HG02840 (cell line): ENCODE data around the gene SLC39A11.

Experiments
- ATAC-seq: cut with Tn5 transposase; IDR thresholded peaks from one replicate; pipeline ENCODE4 v1.9.1; 2021; ENCODE audit warnings: mild to moderate bottlenecking, moderate library complexity, moderate number of reproducible peaks; ENCODE audit not compliant: unreplicated experiment, low FRiP score

SLC39A11 gene

DNA sequence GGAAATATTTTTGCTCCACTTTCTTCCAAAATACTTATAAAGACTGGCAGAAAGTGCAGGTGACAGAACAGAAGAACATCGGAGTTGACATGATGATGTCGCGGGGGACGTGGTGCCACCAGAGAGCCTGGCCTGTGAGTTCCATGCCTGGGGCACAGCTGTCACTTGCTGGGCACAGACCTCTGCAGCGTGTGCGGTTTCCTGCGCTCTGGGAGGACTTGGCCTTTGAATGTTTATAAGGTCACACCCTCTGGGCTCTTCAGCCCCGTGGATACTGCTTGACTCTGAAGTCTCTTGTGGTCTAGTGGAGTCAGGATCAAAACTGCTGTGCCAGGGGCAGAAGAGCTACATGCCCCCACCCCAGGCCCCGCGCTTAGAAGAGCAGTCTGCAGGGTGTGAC, 357.9 kb downstream of the SLC39A11 start:
- ATAC-seq, result no peak

DNA sequence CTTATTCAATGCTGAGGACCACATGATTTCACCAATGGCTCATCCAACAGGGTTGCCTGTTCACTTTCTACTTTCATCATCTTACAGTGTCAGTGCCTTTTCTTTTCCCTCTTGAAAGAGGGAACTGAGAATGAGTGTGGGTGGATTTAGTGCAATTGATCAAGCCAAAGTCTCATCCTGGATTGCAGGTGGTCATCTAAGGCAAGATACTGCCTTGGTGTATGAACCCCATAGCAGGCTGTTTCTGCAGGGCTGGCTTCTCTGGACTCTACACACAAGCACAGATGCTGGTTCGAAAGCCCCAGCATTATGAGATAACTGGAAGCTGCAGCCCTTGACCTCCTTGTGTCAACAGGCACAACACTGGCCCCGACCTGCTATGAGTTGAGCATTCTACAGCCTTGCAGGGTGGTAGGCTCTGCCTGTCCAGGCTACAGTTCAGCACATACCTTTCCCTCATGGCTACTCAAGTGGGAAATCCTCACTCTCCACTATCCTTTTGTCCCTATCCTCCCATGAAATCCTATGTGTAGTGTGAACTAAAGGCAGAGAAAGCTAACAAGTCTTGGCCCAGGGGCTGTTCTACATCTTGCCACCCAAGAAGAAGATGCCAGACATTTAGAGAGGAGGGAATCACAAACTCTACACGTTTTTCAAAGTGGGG, 358.7 kb downstream of the SLC39A11 start:
- ATAC-seq, result no peak

DNA sequence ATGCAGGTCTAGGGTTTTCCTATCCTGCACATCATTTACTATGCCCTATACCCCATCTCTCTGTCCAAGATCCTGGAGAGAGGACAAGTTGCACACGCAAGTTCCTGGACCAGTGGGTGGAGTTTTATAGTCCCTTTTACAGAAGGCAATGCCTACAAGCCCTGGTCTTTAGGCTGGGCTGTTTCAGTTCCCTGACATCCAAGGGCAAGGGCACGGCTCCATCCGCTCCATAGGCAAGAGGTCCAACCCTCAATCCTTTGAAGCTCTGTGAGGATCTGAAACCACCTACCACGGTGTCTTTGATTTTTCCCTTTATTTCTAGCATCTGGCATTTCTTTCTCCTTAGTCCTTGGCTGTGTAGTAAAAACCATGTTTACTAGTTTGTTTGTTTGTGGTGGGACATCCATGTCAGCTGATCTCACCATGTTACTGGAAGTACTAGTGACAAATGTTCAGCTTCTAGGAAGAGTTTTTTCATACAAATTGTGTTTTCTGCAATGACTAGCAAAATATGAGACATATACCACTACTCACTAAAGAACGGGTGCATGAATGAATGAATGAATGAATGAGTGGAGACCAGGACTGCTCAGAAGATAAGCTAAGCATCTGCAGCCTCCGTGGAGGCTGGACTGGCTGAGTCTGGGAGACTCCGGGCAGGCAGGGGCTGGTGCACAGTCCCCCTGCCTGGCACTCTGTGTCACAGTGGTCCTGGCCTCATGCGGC, 359.4 kb downstream of the SLC39A11 start:
- ATAC-seq, result no peak

DNA sequence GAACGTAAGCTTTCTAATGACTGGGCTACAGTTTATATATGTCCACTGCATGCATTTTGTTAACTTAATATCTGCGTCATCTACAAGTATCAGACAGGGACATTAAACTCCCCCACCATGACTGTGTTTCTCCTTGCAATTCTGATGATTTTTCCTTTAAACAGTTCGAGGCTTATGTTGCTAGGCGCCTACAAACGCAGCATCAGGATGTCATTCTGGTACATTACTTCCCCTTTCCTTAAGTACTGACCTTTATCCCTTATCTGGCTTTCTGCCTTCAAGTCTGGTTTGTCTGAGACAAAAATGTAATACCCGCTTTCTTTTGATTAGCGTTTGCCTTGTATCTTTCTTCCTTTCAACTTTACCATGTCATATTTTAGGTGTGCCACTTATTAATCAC, 362.4 kb downstream of the SLC39A11 start:
- ATAC-seq, result no peak

DNA sequence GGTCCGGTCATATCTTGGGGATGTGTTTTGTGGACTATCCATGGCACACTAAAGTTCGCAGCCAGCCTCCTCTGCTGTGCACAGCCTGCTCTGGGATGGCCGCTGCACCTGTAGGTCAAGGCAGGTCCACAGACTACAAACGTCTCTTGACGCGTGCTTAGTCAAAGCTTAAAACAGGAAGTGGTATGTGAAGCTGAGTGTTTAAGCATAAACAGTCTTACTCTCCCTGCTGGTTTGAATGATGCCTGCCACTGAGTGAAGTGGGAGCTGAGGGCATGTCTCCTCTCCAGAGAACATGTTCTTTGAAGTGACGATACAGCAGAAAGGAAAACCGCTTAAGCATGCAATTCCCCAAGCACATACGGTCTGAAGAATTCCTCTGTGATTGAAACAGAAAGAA, 365.6 kb downstream of the SLC39A11 start:
- ATAC-seq, result peak; percentile 89

DNA sequence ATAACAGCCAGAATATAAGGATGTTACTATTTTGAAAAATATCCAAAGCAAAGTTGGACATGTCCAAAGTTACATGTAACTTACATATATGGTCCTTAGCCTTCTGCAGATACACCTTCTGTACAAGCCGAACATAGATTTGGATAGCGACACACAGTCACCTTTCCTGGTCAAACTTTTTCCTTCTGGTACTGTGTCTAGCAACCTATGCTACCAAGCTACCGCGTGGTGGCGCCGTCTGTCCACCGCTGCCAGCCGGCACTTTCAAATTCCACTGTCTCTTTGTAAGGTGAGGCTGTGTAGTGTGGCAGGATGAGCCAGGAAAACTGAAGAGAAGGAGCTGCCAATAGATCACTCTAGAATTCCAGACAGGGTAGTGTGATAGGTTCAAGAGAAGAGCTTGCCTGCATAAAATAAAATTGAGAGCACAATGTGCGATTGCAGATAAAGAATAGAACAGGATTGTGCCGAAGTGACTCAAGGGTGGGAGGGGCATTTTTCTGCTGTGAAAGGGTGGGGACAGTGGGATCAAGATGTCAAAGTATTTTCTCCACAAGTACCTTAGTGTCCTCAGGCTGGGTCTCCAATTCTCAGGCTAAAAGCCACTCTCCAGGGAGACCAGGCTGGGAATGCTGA, 366.9 kb downstream of the SLC39A11 start:
- no peak for ATAC-seq

DNA sequence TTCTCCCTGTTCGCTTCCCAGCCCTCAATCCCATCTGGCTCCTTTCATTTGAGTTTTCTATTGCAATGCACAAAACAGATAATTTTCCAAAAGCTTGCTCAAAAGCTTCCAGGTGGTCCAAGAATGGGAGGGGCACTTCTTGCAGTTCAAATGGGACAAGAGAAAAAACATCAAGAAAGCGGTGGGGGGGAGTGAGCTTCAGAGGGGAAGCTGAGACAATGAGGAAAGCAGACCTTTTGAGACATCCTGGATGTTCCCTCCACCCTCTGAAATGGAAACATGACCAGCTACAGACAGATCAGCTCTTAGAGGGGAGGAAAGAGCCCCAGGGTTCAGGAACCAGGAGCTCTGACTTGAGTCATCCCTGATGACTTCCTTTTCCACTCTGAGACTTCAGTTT, 368.2 kb downstream of the SLC39A11 start:
- ATAC-seq, result no peak

DNA sequence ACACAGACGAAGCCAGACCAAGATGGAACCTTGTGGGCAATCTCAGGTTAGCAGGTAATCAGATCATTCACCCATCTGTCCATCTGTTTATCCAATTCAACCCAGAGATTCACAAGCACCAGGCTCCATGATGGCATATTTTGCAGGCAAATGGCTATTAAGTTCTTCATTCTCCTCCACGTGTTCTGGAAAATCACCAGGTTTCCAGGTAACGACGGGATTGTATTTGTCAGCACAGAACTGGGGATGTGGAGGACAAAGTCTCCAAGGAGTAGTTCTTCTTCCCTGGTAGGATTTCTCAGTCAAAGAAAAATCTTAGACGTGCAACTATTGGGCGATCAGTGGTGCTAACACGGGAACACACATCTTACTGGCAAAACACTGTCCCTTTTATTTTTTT, 368.8 kb downstream of the SLC39A11 start:
- no peak for ATAC-seq

DNA sequence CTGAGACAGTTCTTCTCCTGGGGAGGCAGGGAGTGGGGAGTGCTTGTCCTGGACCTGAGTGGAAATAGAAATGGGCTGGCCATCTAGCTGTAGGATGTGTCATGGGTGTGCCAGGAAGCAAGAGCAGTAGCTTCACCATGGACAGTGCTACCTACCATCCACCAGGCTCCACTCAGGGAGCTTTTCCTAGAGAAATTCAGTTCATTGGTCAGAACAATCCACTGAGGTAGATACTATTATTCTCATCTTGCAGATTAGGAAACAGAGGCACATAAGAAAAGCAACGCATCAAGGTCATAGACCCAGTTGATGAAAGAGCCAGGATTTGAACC, 372.0 kb downstream of the SLC39A11 start:
- no peak for ATAC-seq

DNA sequence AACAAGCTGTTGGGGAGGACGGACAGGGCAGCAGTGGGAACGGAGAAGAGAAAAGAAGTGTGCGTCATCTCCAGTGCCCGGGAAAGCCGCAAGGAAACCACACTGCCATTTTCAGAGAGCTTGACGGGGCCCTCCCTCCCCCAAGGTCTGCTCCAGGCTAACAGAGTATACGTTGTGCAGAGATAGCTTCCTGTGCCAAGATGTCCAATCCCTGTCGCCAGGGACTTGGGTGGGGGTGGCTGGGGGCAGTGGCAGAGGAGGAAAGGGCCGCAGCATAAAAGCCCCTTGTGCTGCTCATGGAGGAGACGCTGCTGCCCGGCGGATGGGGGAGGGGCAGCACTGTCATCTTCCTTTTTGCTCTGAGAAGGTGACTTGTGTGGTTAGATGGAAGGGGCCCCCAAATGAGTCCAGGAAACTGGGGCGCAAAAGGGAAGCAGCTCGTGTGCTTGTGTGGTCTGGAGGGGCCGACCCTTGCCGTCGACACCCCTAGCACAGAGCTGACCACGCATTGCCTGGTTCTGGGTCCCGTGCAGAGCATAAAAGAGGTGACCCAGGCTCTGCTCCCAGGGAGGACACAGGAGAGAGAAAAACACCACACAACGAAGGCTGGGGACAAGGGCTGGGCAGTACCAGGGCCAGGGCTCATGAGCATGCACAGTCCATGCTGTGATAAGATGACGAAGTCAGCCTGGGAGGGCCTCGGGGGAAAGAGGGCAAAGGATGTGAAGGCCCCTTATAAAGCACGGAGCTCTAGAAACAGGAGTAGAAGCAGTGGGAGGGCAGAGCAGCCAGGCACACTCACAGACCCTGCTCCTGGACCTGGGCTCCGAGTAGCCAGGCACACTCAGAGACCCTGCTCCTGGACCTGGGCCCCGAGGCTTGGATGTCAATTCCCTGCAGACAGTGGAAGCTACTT, 372.7 kb downstream of the SLC39A11 start:
- no peak for ATAC-seq

DNA sequence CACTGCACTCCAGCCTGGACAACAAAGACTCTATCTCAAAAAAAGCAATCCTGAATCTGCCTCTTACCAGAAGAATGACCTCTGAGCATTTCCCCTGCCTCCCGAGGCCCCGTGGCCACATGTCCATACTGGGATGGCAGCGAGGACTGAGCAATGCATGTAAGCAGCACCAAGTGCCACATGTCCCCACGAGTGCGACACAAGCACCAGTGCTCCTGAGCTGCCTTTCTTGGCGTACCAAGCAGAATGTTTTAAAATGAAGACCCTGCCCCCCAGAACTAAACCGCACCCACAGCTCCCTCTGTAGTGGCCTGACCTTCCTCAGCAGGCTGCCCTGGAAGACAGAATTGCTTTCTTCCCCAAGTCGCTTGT, 373.3 kb downstream of the SLC39A11 start:
- no peak for ATAC-seq

DNA sequence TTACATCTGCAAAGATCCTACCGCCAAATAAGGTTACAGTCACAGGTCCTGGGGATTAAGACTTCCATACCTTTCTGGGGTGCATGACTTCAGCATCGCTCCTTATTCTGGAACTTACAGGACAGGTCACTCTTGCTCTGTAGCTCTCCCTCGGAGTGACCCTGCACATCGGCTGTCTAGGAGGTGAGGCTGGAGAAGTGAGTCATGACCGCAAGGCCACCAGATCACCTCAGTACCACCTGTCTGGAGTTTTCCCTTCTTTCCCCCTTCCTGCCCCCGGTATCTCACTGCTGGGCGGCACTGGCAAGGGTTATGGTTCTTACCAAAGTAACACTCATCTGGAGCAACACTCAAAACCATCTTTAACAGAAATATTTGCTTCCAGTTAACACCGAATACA, 374.8 kb downstream of the SLC39A11 start:
- no peak for ATAC-seq

DNA sequence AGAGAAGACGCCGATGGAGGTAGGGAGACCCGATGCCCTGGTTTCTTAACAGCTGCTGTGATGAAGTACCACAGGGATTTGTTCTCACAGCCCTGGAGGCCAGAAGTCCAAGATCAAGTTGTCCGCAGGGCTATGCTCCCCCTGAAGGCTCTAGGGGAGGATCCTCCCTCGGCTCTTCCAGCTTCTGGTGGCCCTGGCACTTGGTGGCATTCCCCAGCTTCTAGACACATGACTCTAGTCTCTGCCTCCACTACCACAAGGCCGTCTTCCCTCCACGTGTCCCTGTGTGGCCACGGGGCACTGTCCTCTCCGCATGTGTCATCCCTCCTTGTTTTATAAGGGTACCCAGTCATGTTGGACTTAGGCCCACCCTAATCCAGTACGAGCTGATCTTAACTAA, 375.2 kb downstream of the SLC39A11 start:
- no peak for ATAC-seq

DNA sequence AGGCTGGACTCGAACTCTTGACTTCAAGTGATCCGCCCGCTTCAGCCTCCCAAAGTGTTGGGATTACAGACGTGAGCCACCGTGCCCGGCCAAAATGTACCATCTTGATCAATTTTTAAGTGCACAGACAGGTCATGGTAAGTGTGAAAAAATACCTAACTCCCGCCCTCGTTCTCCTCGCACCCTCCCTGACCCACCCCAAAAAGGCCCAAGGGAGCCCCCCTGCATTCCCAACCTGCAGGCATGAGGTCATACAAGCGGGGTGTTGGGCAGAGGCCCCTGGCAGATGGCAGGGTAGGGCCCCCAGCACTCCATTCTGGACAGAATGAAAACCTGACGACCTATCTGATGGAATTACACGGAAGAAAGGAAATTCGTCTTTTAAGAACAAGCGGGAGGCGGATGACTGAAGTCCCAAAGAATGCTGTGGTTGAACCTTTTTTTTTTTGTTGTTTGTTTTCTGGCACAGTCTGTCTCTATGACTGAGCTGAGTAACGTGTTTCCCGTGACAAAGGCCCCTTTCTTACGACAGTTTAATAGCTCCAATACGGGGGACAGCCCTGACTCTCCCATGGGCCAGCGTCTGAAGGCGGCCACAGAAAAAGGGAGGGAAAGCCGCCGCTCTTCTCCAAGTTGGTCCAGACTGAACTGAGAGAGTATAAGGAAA, 376.4 kb downstream of the SLC39A11 start:
- ATAC-seq, result no peak

DNA sequence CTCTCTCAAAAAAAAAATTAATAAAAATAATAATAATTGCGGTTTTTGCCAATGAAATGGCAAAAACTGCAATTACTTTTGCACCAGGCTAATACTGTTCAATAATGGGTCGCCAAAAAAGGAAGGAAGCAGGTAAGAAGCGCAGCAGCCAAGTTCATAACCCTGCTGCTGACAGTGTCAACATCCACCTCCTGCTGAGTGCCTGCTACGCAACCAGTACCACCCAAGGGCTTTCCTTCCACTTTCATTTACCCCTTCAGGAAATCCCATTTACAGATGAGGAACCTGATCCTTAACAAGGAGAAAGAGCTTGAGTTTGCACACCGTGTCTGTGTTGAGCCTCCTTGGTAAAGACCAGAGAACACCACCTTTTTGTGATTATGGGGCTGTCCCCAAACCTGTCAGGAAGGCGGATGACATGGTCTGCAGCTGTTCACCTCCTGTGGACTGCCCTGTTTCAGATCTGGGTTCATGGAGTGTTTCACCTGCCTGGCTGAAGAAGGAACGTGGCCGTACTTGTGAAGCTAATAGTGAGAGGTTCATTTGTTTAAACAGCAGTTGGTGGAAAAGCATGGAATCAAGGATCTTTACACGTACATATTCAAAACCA, 378.0 kb downstream of the SLC39A11 start:
- no peak for ATAC-seq

DNA sequence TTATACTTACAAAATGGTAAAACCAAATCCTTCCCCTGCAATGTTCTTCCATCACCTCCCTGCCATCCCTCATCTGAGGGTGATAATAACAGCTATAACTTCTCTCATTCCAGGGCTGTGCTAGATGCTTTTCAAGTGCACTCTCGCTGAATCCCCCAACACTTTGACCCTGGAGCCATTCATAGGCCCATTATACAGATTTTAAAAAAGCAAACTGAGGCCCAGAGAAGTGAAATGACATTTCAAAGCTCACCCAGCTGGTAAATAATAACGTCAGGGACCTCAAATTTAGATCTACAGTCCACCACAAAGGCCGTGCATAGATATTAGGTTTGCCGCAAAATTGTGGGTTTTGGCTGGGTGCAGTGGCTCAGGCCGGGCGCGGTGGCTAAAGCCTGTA, 378.8 kb downstream of the SLC39A11 start:
- no peak for ATAC-seq

DNA sequence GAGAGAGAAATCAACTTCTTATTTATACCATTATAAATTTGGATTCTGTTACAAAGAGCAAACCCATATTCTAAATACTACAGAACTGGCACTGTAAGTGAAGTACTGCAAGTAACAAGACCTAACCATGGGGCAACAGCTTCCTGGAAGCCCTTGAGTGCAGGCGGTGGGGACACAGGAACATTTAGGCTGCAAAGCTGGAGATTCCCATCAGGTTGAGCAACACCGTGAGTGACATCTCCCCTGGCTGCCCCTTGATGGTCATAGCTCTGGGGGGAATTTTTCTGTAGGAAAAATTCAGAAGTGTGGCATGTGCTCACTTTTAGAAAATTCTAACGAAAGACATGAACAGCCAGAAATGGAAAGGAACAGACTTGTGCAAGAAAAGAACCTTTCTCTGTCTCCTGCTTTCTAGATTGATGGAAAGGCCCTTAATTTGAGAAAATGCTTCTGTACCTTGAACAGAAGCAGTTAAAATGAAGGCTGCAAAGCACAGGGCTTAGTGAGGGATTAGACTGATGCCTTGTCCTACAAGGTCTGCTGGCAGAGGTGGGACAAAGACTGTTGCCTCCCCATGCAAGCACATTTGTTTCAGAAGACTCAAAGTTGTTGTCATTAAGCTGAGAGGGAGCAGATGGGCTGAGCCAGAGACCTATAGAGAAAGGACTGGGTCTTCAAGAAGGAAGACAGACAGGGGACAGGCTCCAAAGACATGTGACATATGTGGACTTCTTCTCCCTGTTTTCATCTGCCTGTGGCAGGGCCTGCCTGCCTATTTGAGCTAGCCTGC, 380.8 kb downstream of the SLC39A11 start:
- ATAC-seq, result no peak

DNA sequence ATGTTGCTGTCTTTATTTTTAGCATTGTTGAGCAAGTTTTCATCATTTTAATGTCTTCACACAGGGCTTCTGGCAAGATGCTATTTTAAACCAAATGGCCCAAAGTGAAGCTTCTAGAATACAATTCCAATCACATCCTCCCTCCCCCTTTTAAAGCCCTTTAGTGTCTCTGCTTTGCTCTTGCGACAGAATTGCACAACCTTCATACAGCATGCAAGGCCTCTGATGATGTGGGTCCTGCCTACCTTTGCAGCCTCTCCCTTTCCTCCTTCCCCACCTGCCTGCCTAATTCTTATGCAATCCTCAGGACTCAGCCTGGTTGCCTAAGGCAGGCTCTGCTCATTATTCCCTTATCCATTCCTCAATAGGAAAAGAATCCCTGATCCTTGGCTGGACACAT, 381.7 kb downstream of the SLC39A11 start:
- no peak for ATAC-seq

DNA sequence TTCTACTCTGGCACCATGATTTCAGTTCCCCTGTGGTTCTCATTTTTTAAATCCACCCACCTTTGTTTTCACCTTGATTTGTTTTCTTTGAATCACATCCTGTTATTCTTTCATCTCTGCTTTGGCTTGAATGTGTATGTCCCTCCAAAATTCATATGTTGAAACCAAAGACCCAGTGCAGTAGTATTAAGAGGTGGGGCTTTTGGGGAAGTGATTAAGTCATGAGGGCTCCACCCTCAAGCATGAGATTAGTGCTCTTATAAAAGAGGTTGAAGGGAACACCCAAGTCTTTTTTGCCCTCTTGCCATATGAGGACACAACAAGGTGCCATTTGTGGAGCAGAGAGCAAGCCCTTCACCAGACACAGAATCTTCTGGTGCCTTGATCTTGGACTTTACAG, 382.3 kb downstream of the SLC39A11 start:
- ATAC-seq, result no peak
